Measurements from ENCODE around the gene KIF5C. TPM values are rescaled to one million over a fixed set of nuclear protein-coding genes. Genes with fewer than 3 reads are reported as not detected.
A peak's percentile ranks its signal among the peaks of the same experiment; 100 is the strongest.

Gene KIF5C
- total and polyA plus RNA-seq, 2 donors (not counting 1 experiment from before 2014, with no cell fraction given) = 0.09 to 0.17 TPM

- no peak overlapping the region for H3K4me3 ChIP-seq (replicated peaks in 1 of 4; ENCODE audit: control extremely low read depth in 1 of 4, insufficient read depth in 1 of 4, low read depth in 3 of 4, low read length in 4 of 4)
- TF ChIP-seq, protein P1, sequence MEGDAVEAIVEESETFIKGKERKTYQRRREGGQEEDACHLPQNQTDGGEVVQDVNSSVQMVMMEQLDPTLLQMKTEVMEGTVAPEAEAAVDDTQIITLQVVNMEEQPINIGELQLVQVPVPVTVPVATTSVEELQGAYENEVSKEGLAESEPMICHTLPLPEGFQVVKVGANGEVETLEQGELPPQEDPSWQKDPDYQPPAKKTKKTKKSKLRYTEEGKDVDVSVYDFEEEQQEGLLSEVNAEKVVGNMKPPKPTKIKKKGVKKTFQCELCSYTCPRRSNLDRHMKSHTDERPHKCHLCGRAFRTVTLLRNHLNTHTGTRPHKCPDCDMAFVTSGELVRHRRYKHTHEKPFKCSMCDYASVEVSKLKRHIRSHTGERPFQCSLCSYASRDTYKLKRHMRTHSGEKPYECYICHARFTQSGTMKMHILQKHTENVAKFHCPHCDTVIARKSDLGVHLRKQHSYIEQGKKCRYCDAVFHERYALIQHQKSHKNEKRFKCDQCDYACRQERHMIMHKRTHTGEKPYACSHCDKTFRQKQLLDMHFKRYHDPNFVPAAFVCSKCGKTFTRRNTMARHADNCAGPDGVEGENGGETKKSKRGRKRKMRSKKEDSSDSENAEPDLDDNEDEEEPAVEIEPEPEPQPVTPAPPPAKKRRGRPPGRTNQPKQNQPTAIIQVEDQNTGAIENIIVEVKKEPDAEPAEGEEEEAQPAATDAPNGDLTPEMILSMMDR (conservative IDR thresholded peaks at IDR 0.05 in 1 of 2, IDR thresholded peaks at IDR 0.05 in 1 of 2; ENCODE audit: low read depth in 1 of 2, low read length in 2 of 2) = no peak
- TF ChIP-seq EZH2 (IDR thresholded peaks at IDR 0.05; ENCODE audit: low read length, missing control alignments) = no peak
- H3K9me3 ChIP-seq (ENCODE audit: control insufficient read depth, insufficient read depth, low read depth, low read length) = no peaks in the 10 kb centered on the region
- H3K9ac ChIP-seq (ENCODE audit: insufficient read depth, low read length) = no peak overlapping the region
- no peak overlapping the region for H2AFZ ChIP-seq (ENCODE audit: low read length)
- no peaks in the 10 kb centered on the region for H3K4me1 ChIP-seq (ENCODE audit: control insufficient read depth, extremely low read depth, insufficient read depth, low read length)
- no peak for DNase-seq (ENCODE audit: low read depth in 2 of 2)
- H4K20me1 ChIP-seq (ENCODE audit: control insufficient read depth, extremely low read depth, insufficient read depth, low read length) = no peaks in the 10 kb centered on the region
- H3K27ac ChIP-seq (ENCODE audit: insufficient read depth, low read length) = no peak overlapping the region
- H3K36me3 ChIP-seq (ENCODE audit: control insufficient read depth, insufficient read depth, low read length) = no peaks in the 10 kb centered on the region
- H3K27me3 ChIP-seq (ENCODE audit: control insufficient read depth, insufficient read depth, low read length) = no peaks in the 10 kb centered on the region
- H3K79me2 ChIP-seq (ENCODE audit: control insufficient read depth, insufficient read depth, low read length) = no peaks in the 10 kb centered on the region
- no peak overlapping the region for H3K4me2 ChIP-seq (ENCODE audit: extremely low read depth, insufficient read depth, low read length)
Observed at GRCh38 chr2:148885988-148886387, 11.0 kb downstream of the KIF5C start.

DNA sequence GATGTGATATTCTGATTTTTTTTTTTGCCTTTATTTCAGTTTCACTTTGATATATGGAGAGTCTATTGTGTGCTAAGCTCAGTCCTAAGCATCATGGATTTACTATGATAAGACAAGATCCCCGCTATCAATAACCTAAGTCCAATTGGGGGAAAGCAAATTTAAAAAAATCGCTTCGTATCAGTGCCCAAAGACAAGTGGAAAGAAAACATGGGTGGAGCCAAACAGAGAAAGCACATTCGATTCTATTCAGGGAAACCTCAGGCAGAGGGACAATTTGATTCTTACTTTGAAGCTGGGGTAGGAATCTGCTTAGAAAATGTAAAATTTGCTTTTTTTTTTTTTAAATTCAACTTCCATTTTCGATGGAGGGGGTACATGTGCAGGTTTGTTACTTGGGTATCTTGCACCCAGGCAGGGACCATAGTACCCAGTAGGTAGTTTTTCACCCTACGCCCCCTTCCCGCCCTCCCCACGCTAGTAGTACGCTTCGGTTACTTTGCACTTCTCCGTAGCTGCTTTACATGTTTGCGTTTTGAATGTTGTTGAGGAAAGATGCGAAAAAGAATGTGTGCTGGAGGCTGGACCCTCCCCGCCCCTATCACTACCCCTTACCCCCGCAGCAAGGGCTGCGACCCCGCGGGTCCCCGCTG, 12.4 kb downstream of the KIF5C start:
- H3K9me3 ChIP-seq (ENCODE audit: control insufficient read depth, insufficient read depth, low read depth, low read length) = no peaks in the 10 kb centered on the region
- peak overlapping the region in 2 of 4 experiments; percentile 29 to 59 for H3K4me3 ChIP-seq (replicated peaks in 1 of 4; ENCODE audit: control extremely low read depth in 1 of 4, insufficient read depth in 1 of 4, low read depth in 3 of 4, low read length in 4 of 4)
- no peak for DNase-seq (ENCODE audit: low read depth in 2 of 2)
- H3K4me2 ChIP-seq (ENCODE audit: extremely low read depth, insufficient read depth, low read length) = peak overlapping the region; percentile 66
- H2AFZ ChIP-seq (ENCODE audit: low read length) = no peak overlapping the region
- H3K27ac ChIP-seq (ENCODE audit: insufficient read depth, low read length) = no peak overlapping the region
- no peak overlapping the region for H3K9ac ChIP-seq (ENCODE audit: insufficient read depth, low read length)
- H3K4me1 ChIP-seq (ENCODE audit: control insufficient read depth, extremely low read depth, insufficient read depth, low read length) = no peaks in the 10 kb centered on the region
- H3K36me3 ChIP-seq (ENCODE audit: control insufficient read depth, insufficient read depth, low read length) = no peaks in the 10 kb centered on the region
- no peaks in the 10 kb centered on the region for H3K79me2 ChIP-seq (ENCODE audit: control insufficient read depth, insufficient read depth, low read length)
- H4K20me1 ChIP-seq (ENCODE audit: control insufficient read depth, extremely low read depth, insufficient read depth, low read length) = no peaks in the 10 kb centered on the region
- H3K27me3 ChIP-seq (ENCODE audit: control insufficient read depth, insufficient read depth, low read length) = no peaks in the 10 kb centered on the region
- TF ChIP-seq EZH2 (IDR thresholded peaks at IDR 0.05; ENCODE audit: low read length, missing control alignments) = no peak
- TF ChIP-seq, protein P1 (conservative IDR thresholded peaks at IDR 0.05 in 1 of 2, IDR thresholded peaks at IDR 0.05 in 1 of 2; ENCODE audit: low read depth in 1 of 2, low read length in 2 of 2) = no peak

- Histone ChIP-seq H3K4me3 (replicated peaks in 1 of 4; ENCODE audit: control extremely low read depth in 1 of 4, insufficient read depth in 1 of 4, low read depth in 3 of 4, low read length in 4 of 4) (peak overlapping the region in 2 of 4 experiments; percentile 29 to 59), H3K27ac (ENCODE audit: insufficient read depth, low read length) (no peak overlapping the region), H3K36me3 (ENCODE audit: control insufficient read depth, insufficient read depth, low read length) (no peaks in the 10 kb centered on the region), H4K20me1 (ENCODE audit: control insufficient read depth, extremely low read depth, insufficient read depth, low read length) (no peaks in the 10 kb centered on the region), H3K4me2 (ENCODE audit: extremely low read depth, insufficient read depth, low read length) (peak overlapping the region; percentile 66), H3K9me3 (ENCODE audit: control insufficient read depth, insufficient read depth, low read depth, low read length) (no peaks in the 10 kb centered on the region), H3K9ac (ENCODE audit: insufficient read depth, low read length) (no peak overlapping the region), H3K27me3 (ENCODE audit: control insufficient read depth, insufficient read depth, low read length) (no peaks in the 10 kb centered on the region), H3K79me2 (ENCODE audit: control insufficient read depth, insufficient read depth, low read length) (no peaks in the 10 kb centered on the region), H2AFZ (ENCODE audit: low read length) (no peak overlapping the region), H3K4me1 (ENCODE audit: control insufficient read depth, extremely low read depth, insufficient read depth, low read length) (no peaks in the 10 kb centered on the region)
- TF ChIP-seq EZH2 (IDR thresholded peaks at IDR 0.05; ENCODE audit: low read length, missing control alignments) = peak; percentile 64
- TF ChIP-seq, protein P1 (conservative IDR thresholded peaks at IDR 0.05 in 1 of 2, IDR thresholded peaks at IDR 0.05 in 1 of 2; ENCODE audit: low read depth in 1 of 2, low read length in 2 of 2) = peak in 1 of 2 donors; percentile 6
- DNase-seq (ENCODE audit: low read depth in 2 of 2) = no peak
Observed at GRCh38 chr2:148888003-148888501, 13.0 kb downstream of the KIF5C start.

Data from fibroblast of lung (primary cell).